ENCODE measurements around the gene JTB.
A peak's percentile ranks its signal among the peaks of the same experiment; 100 is the strongest.

The JTB gene

GRCh38 chr1:153953859-153954365 lies 23.6 kb downstream of the JTB start:
- no peak for DNase-seq (ENCODE audit: low spot score)

GRCh38 chr1:153951801-153952200 lies 25.7 kb downstream of the JTB start:
- no peak for DNase-seq (ENCODE audit: low spot score)

GRCh38 chr1:153951183-153951582 lies 26.3 kb downstream of the JTB start:
- DNase-seq (ENCODE audit: low spot score) = no peak

- peak; percentile 82 for DNase-seq (ENCODE audit: low spot score)
Observed at GRCh38 chr1:153946622-153947241, 30.7 kb downstream of the JTB start, which contains the start of gene DENND4B. TSS of gene DENND4B (minus strand) at chr1:153946718. CDS start at chr1:153944374, 2,344 bp downstream.

- DNase-seq (ENCODE audit: low spot score) = peak; percentile 53
Observed at GRCh38 chr1:153945795-153946621, 31.5 kb downstream of the JTB start.

- DNase-seq (ENCODE audit: low spot score) = peak; percentile 14
Observed at GRCh38 chr1:153945131-153945794, 32.2 kb downstream of the JTB start.

- DNase-seq (ENCODE audit: low spot score) = no peak
Observed at GRCh38 chr1:153944827-153945117, 32.7 kb downstream of the JTB start.

- DNase-seq (ENCODE audit: low spot score) = no peak
Observed at GRCh38 chr1:153944005-153944826, 33.3 kb downstream of the JTB start.

GRCh38 chr1:153942766-153943549 lies 34.5 kb downstream of the JTB start:
- no peak for DNase-seq (ENCODE audit: low spot score)

GRCh38 chr1:153941826-153942725 lies 35.4 kb downstream of the JTB start:
- DNase-seq (ENCODE audit: low spot score) = no peak

GRCh38 chr1:153940756-153941155 lies 36.7 kb downstream of the JTB start:
- DNase-seq (ENCODE audit: low spot score) = no peak

- DNase-seq (ENCODE audit: low spot score) = no peak
Observed at GRCh38 chr1:153939476-153939875, 38.0 kb downstream of the JTB start.

- DNase-seq (ENCODE audit: low spot score) = no peak
Observed at GRCh38 chr1:153938996-153939395, 38.5 kb downstream of the JTB start.

- no peak for DNase-seq (ENCODE audit: low spot score)
Observed at GRCh38 chr1:153937331-153937730, 40.1 kb downstream of the JTB start.

- DNase-seq (ENCODE audit: low spot score) = no peak
Observed at GRCh38 chr1:153936011-153936802, 41.3 kb downstream of the JTB start.

GRCh38 chr1:153934746-153935145 lies 42.7 kb downstream of the JTB start:
- no peak for DNase-seq (ENCODE audit: low spot score)

- DNase-seq (ENCODE audit: low spot score) = no peak
Observed at GRCh38 chr1:153933955-153934354, 43.5 kb downstream of the JTB start.

- DNase-seq (ENCODE audit: low spot score) = no peak
Observed at GRCh38 chr1:153933430-153933829, 44.0 kb downstream of the JTB start.
